CD4-positive, CD25-positive, alpha-beta regulatory T cell (primary cell): Measurements from ENCODE around the gene FOXP3. TPM values are rescaled to one million over a fixed set of nuclear protein-coding genes. Genes with fewer than 3 reads are reported as not detected.

Source experiments
- ATAC-seq, 2 donors: fragments of 150-1000 bp; cut with Tn5 transposase; one replicate each; pipeline ENCODE4 v1.10.0; 2021; ENCODE audit warnings: low read depth in 2 of 2, moderate number of reproducible peaks in 2 of 2, moderate library complexity in 1 of 2
- DNase-seq, 3 donors: peaks; one replicate each; pipeline versions ENCODE4 v3.0.0 to v3.0.0-alpha.2; 2012 to 2022; ENCODE audit warnings: mixed read lengths in 1 of 3
- H3K27ac ChIP-seq: one replicate; pipeline ENCODE4 v1.7.0; 2013; ENCODE audit warnings: mild to moderate bottlenecking, low read length; ENCODE audit not compliant: insufficient read depth, poor library complexity, severe bottlenecking
- H3K27me3 ChIP-seq: one replicate; pipeline ENCODE4 v1.7.0; 2013; ENCODE audit warnings: low read length; ENCODE audit not compliant: control insufficient read depth, insufficient read depth
- H3K36me3 ChIP-seq: one replicate; pipeline ENCODE4 v1.7.0; 2013; ENCODE audit warnings: mild to moderate bottlenecking, low read length, moderate library complexity; ENCODE audit not compliant: control insufficient read depth, insufficient read depth
- H3K4me1 ChIP-seq: 2 replicates; pipeline ENCODE4 v1.7.0; 2013; ENCODE audit warnings: mild to moderate bottlenecking, low read length; ENCODE audit not compliant: insufficient read depth, control insufficient read depth, poor library complexity, severe bottlenecking
- H3K4me3 ChIP-seq: one replicate; pipeline ENCODE4 v1.7.0; 2013; ENCODE audit warnings: low read depth, mild to moderate bottlenecking, low read length, moderate library complexity
- H3K9me3 ChIP-seq, 2 experiments: 1 replicate in 1 of 2; 2 replicates in 1 of 2; pipeline ENCODE4 v1.7.0; 2013; ENCODE audit warnings: low read length in 2 of 2, mild to moderate bottlenecking in 1 of 2, moderate library complexity in 1 of 2; ENCODE audit not compliant: control insufficient read depth in 2 of 2
- H3K27ac Mint-ChIP-seq, 3 donors: one replicate each; pipeline ENCODE4 v1.8.0; 2020 to 2022; ENCODE audit warnings: mild to moderate bottlenecking in 3 of 3, mixed read lengths in 3 of 3, moderate library complexity in 2 of 3
- H3K27me3 Mint-ChIP-seq: one replicate; pipeline ENCODE4 v1.8.0; 2022; ENCODE audit warnings: mild to moderate bottlenecking, mixed read lengths
- H3K36me3 Mint-ChIP-seq: one replicate; pipeline ENCODE4 v1.8.0; 2020; ENCODE audit warnings: mixed read lengths
- H3K4me1 Mint-ChIP-seq, 4 donors: one replicate each; pipeline ENCODE4 v1.8.0; 2020 to 2022; ENCODE audit warnings: mixed read lengths in 4 of 4, mild to moderate bottlenecking in 1 of 4
- H3K4me3 Mint-ChIP-seq, 4 donors: one replicate each; pipeline ENCODE4 v1.8.0; 2020 to 2022; ENCODE audit warnings: mild to moderate bottlenecking in 4 of 4, mixed read lengths in 4 of 4, moderate library complexity in 3 of 4
- H3K9me3 Mint-ChIP-seq, 7 donors: one replicate each; pipeline ENCODE4 v1.8.0; 2020 to 2022; ENCODE audit warnings: mixed read lengths in 7 of 7, mild to moderate bottlenecking in 3 of 7, moderate library complexity in 2 of 7
- polyA plus RNA-seq, 4 donors: library from polyadenylated mRNA; unstranded; fragments of 300-500 nt; fragmentation: Illumina TruSeq; gene quantifications; one replicate each; pipeline ENCODE4 v1.2.3, GENCODE V29; 2021
- total RNA-seq: library from RNA; stranded (reverse); gene quantifications from one replicate; pipeline ENCODE4 v1.2.3, GENCODE V29; 2022

FOXP3 gene
- total and polyA plus RNA-seq, 5 donors from 2014 or later = 154 to 198 (median 174) TPM

GRCh38 chrX:49204709-49205108, 59.8 kb downstream of the FOXP3 start:
- Mint-ChIP-seq H3K4me1 (peaks cover 0 to 2% (median 0%) of the 10 kb centered on the region in 4 donors), H3K4me3 (no peak overlapping the region), H3K36me3 (no peaks in the 10 kb centered on the region), H3K27me3 (no peaks in the 10 kb centered on the region), H3K27ac (no peak overlapping the region), H3K9me3 (peaks cover 0 to 1% (median 0%) of the 10 kb centered on the region in 7 donors)
- H3K27me3 ChIP-seq = no peaks in the 10 kb centered on the region
- no peak overlapping the region for H3K4me3 ChIP-seq
- peaks cover 2% of the 10 kb centered on the region for H3K4me1 ChIP-seq
- ATAC-seq = no peak
- H3K27ac ChIP-seq = no peak overlapping the region
- no peaks in the 10 kb centered on the region for H3K9me3 ChIP-seq
- no peak for DNase-seq
- no peaks in the 10 kb centered on the region for H3K36me3 ChIP-seq

GRCh38 chrX:49204017-49204416, 60.5 kb downstream of the FOXP3 start:
- DNase-seq (no peak), ATAC-seq (no peak)
- Histone ChIP-seq H3K4me3 (no peak overlapping the region), H3K27ac (no peak overlapping the region), H3K9me3 (no peaks in the 10 kb centered on the region), H3K36me3 (no peaks in the 10 kb centered on the region), H3K27me3 (no peaks in the 10 kb centered on the region), H3K4me1 (peaks cover 9% of the 10 kb centered on the region)
- H3K9me3 Mint-ChIP-seq = peaks cover 0 to 1% (median 0%) of the 10 kb centered on the region in 7 donors
- H3K4me1 Mint-ChIP-seq = peaks cover 0 to 3% (median 0%) of the 10 kb centered on the region in 4 donors
- no peaks in the 10 kb centered on the region for H3K36me3 Mint-ChIP-seq
- H3K4me3 Mint-ChIP-seq = peak overlapping the region in 1 of 4 donors; percentile 39
- no peak overlapping the region for H3K27ac Mint-ChIP-seq
- H3K27me3 Mint-ChIP-seq = no peaks in the 10 kb centered on the region

- Mint-ChIP-seq H3K4me1 (peaks cover 0 to 4% (median 0%) of the 10 kb centered on the region in 4 donors), H3K9me3 (peaks cover 0 to 1% (median 0%) of the 10 kb centered on the region in 7 donors), H3K27ac (no peak overlapping the region)
Observed at GRCh38 chrX:49203536-49203935, 61.0 kb downstream of the FOXP3 start.

GRCh38 chrX:49202022-49202421, 62.5 kb downstream of the FOXP3 start:
- Mint-ChIP-seq H3K36me3 (no peaks in the 10 kb centered on the region), H3K27me3 (no peaks in the 10 kb centered on the region), H3K4me3 (no peak overlapping the region), H3K9me3 (peaks cover 0 to 1% (median 0%) of the 10 kb centered on the region in 7 donors), H3K27ac (no peak overlapping the region), H3K4me1 (peaks cover 0 to 11% (median 3%) of the 10 kb centered on the region in 4 donors)
- DNase-seq = no peak
- no peaks in the 10 kb centered on the region for H3K27me3 ChIP-seq
- H3K4me1 ChIP-seq = peaks cover 13% of the 10 kb centered on the region
- H3K36me3 ChIP-seq = no peaks in the 10 kb centered on the region
- H3K9me3 ChIP-seq = no peaks in the 10 kb centered on the region
- ATAC-seq = no peak
- no peak overlapping the region for H3K27ac ChIP-seq
- H3K4me3 ChIP-seq = no peak overlapping the region

More at GRCh38 chrX:49203536-49203935, 61.0 kb downstream of the FOXP3 start:
- Histone ChIP-seq H3K27me3 (no peaks in the 10 kb centered on the region), H3K27ac (no peak overlapping the region), H3K4me3 (no peak overlapping the region), H3K9me3 (no peaks in the 10 kb centered on the region), H3K4me1 (peaks cover 13% of the 10 kb centered on the region), H3K36me3 (no peaks in the 10 kb centered on the region)
- no peak for DNase-seq
- Mint-ChIP-seq H3K27me3 (no peaks in the 10 kb centered on the region), H3K4me3 (peak overlapping the region in 2 of 4 donors; percentile 38 to 39), H3K36me3 (no peaks in the 10 kb centered on the region)
- ATAC-seq = no peak

Other genes with a start within 250 kb of the FOXP3 start
- 44.2 TPM for gene TFE3, start 221.4 kb downstream of the FOXP3 start, total RNA-seq
- 1 to 10 TPM; 3.4 to 5.1 (median 4.4) TPM for gene TFE3, start 221.4 kb downstream of the FOXP3 start, polyA plus RNA-seq
- gene CCDC120, start 205.7 kb downstream of the FOXP3 start, total RNA-seq = 10.2 TPM
- under 1 TPM; 0.13 to 0.34 (median 0.30) TPM for gene CCDC120, start 205.7 kb downstream of the FOXP3 start, polyA plus RNA-seq
- gene PRAF2, start 190.7 kb downstream of the FOXP3 start, total RNA-seq = 20.4 TPM
- gene PRAF2, start 190.7 kb downstream of the FOXP3 start, polyA plus RNA-seq = 10 to 100 TPM; 40.6 to 49.4 (median 44.0) TPM
- 85.6 TPM for gene WDR45, start 184.8 kb downstream of the FOXP3 start, total RNA-seq
- gene WDR45, start 184.8 kb downstream of the FOXP3 start, polyA plus RNA-seq = 10 to 100 TPM; 62.8 to 72.1 (median 68.2) TPM
- gene GPKOW, start 141.0 kb downstream of the FOXP3 start, total RNA-seq = 17.4 TPM
- gene GPKOW, start 141.0 kb downstream of the FOXP3 start, polyA plus RNA-seq = 10 to 100 TPM; 34.9 to 43.0 (median 37.7) TPM
- gene MAGIX, start 102.0 kb downstream of the FOXP3 start, total RNA-seq = 0.57 TPM
- gene MAGIX, start 102.0 kb downstream of the FOXP3 start, polyA plus RNA-seq = 1 to 10 TPM in 1 of 4 donors, under 1 TPM in 3; 0.49 to 1.0 (median 0.62) TPM
- gene PLP2, start 92.8 kb downstream of the FOXP3 start, total RNA-seq = 141 TPM
- 100 to 1,000 TPM; 222 to 354 (median 242) TPM for gene PLP2, start 92.8 kb downstream of the FOXP3 start, polyA plus RNA-seq
- 7.3 TPM for gene PRICKLE3, start 78.3 kb downstream of the FOXP3 start, total RNA-seq
- 1 to 10 TPM; 2.7 to 4.7 (median 3.5) TPM for gene PRICKLE3, start 78.3 kb downstream of the FOXP3 start, polyA plus RNA-seq
- gene SYP, start 64.5 kb downstream of the FOXP3 start, total RNA-seq = 1.3 TPM
- under 1 TPM; 0.67 to 0.95 (median 0.84) TPM for gene SYP, start 64.5 kb downstream of the FOXP3 start, polyA plus RNA-seq
- 0.69 TPM for gene CACNA1F, start 31.4 kb downstream of the FOXP3 start, total RNA-seq
- not detected for gene CACNA1F, start 31.4 kb downstream of the FOXP3 start, polyA plus RNA-seq
- gene CCDC22, start 29.2 kb downstream of the FOXP3 start, total RNA-seq = 18.3 TPM
- 10 to 100 TPM; 18.8 to 34.6 (median 28.0) TPM for gene CCDC22, start 29.2 kb downstream of the FOXP3 start, polyA plus RNA-seq
- 19.4 TPM for gene PPP1R3F, start 5.1 kb upstream of the FOXP3 start, total RNA-seq
- gene PPP1R3F, start 5.1 kb upstream of the FOXP3 start, polyA plus RNA-seq = 10 to 100 TPM; 11.8 to 28.0 (median 15.1) TPM
- not detected for gene GAGE10, start 38.9 kb upstream of the FOXP3 start, total RNA-seq
- gene GAGE10, start 38.9 kb upstream of the FOXP3 start, polyA plus RNA-seq = not detected
- not detected for gene GAGE12J, start 57.3 kb upstream of the FOXP3 start, total RNA-seq
- not detected for gene GAGE12J, start 57.3 kb upstream of the FOXP3 start, polyA plus RNA-seq
- gene GAGE13, start 66.9 kb upstream of the FOXP3 start, total RNA-seq = not detected
- not detected for gene GAGE13, start 66.9 kb upstream of the FOXP3 start, polyA plus RNA-seq